ENCODE results near the gene LSMEM2. TPM values are rescaled to one million over a fixed set of nuclear protein-coding genes. Genes with fewer than 3 reads are reported as not detected.

Gene LSMEM2
- total RNA-seq, 3 donors from 2014 or later (not counting 1 experiment from before 2014, with no cell fraction given), result not detected

DNA sequence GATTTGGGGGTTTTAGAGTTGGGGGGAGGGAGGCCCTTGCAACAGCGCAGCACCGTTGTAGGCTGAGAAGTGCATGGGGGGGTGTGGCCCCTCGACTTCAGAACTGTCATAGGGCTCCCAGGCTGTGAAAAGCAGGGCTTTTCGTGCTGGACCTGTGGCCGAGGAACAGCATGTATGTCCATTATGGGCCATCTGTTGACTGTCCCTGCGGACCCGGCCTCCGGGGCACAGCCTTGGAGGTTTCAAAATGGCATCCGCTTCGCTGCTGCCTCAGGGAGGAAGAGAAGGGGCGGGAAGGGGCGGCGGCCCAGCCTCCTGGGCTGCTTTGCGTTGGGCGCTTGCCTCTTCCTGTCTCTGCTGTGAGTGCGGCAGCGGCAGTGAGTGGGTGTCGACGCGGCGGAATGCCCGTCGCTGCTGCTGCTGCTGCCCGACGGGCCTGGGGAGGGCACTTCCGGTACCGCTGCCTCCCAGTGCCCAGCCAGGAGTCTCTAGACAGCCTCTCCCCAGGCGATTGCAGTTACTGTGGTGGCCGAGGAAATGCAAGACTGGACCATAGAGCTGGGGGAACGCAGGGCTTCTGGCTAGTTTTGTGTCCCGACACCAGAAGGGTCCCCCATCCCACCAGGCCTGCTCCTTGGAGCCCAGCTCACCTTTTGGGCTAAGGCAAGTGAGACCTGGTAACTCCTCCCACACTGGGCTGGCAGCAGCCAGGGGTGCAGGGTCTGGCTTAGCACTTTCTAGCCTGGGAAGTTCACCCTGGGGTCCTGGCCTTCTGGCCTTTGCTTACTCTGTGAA lies 40.9 kb upstream of the LSMEM2 start:
- intact Hi-C loops (cut with micrococcal nuclease), result loop anchor here (1.0 kb wide), 2 partner anchors 8 to 61 kb away; partner anchors contain the start of genes HYAL3 and NAA80
- peaks cover 70% of the 10 kb centered on the region for H3K4me1 ChIP-seq (ENCODE audit: control insufficient read depth, insufficient read depth, low read length)
- no peaks in the 10 kb centered on the region for H3K9me3 Mint-ChIP-seq
- 1% methylated on average over 31 of the region's 31 CpGs for WGBS (ENCODE audit: insufficient coverage)
- H3K36me3 ChIP-seq (ENCODE audit: control insufficient read depth, insufficient read depth, low read length), result peaks cover 17% of the 10 kb centered on the region
- H3K4me3 ChIP-seq (ENCODE audit: low read length), result peak overlapping the region; percentile 96
- TF ChIP-seq, protein P1, sequence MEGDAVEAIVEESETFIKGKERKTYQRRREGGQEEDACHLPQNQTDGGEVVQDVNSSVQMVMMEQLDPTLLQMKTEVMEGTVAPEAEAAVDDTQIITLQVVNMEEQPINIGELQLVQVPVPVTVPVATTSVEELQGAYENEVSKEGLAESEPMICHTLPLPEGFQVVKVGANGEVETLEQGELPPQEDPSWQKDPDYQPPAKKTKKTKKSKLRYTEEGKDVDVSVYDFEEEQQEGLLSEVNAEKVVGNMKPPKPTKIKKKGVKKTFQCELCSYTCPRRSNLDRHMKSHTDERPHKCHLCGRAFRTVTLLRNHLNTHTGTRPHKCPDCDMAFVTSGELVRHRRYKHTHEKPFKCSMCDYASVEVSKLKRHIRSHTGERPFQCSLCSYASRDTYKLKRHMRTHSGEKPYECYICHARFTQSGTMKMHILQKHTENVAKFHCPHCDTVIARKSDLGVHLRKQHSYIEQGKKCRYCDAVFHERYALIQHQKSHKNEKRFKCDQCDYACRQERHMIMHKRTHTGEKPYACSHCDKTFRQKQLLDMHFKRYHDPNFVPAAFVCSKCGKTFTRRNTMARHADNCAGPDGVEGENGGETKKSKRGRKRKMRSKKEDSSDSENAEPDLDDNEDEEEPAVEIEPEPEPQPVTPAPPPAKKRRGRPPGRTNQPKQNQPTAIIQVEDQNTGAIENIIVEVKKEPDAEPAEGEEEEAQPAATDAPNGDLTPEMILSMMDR (IDR thresholded peaks at IDR 0.05), result no peak
- H3K9me3 ChIP-seq (ENCODE audit: control insufficient read depth, insufficient read depth, low read length), result no peaks in the 10 kb centered on the region
- peak; percentile 54 to 64 (median 55) for ATAC-seq
- peak overlapping the region; percentile 98 for H3K4me3 Mint-ChIP-seq
- H3K4me1 Mint-ChIP-seq, result peaks cover 49 to 68% of the 10 kb centered on the region in 2 donors
- H3K27me3 Mint-ChIP-seq (ENCODE audit: low read depth in 2 of 2), result no peaks in the 10 kb centered on the region
- no peaks in the 10 kb centered on the region for H3K36me3 Mint-ChIP-seq
- peak overlapping the region; percentile 95 to 96 for H3K27ac Mint-ChIP-seq
- DNase-seq, result peak; percentile 80 to 92
- H3K27ac ChIP-seq (ENCODE audit: low read length), result peak overlapping the region; percentile 87
- no peaks in the 10 kb centered on the region for H3K27me3 ChIP-seq (ENCODE audit: control insufficient read depth, insufficient read depth, low read length)

DNA sequence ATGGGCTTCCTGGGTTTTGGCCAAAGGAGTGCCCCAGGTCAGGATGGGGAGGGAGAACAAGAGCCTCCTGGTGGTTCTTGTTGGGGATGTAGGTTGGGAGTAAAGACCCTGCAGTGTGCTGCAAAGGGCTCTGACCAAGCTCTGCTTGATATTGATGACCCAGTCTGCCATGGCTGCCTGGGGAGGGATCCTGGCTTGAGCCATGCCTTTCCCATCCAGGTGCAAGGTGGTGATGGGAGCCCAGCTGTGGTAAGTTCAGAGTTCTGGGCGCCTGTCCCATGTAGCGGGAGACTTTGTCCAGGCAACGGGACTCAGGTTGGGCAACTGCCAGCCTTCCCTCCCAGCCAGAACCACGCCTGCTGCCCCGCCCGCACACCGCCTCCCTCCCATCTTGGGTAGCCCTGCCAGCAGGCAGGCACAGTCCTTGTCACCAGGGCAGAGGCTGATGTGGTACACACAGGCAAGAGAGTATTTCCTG lies 40.3 kb upstream of the LSMEM2 start:
- no peaks in the 10 kb centered on the region for H3K36me3 Mint-ChIP-seq
- peaks cover 54 to 74% of the 10 kb centered on the region in 2 donors for H3K4me1 Mint-ChIP-seq
- Histone ChIP-seq H3K4me1 (ENCODE audit: control insufficient read depth, insufficient read depth, low read length) (peaks cover 77% of the 10 kb centered on the region), H3K27me3 (ENCODE audit: control insufficient read depth, insufficient read depth, low read length) (no peaks in the 10 kb centered on the region), H3K36me3 (ENCODE audit: control insufficient read depth, insufficient read depth, low read length) (peaks cover 20% of the 10 kb centered on the region), H3K9me3 (ENCODE audit: control insufficient read depth, insufficient read depth, low read length) (no peaks in the 10 kb centered on the region), H3K27ac (ENCODE audit: low read length) (peak overlapping the region; percentile 87), H3K4me3 (ENCODE audit: low read length) (peak overlapping the region; percentile 96)
- DNase-seq, result peak in 1 of 2 donors; percentile 37
- 67% methylated on average over 7 of the region's 7 CpGs for WGBS (ENCODE audit: insufficient coverage)
- intact Hi-C loops (cut with micrococcal nuclease), result loop anchor here (1.0 kb wide), 2 partner anchors 8 to 61 kb away; partner anchors contain the start of genes HYAL3 and NAA80
- no peak for ATAC-seq
- H3K27me3 Mint-ChIP-seq (ENCODE audit: low read depth in 2 of 2), result no peaks in the 10 kb centered on the region
- TF ChIP-seq, protein P1 (IDR thresholded peaks at IDR 0.05), result no peak
- H3K27ac Mint-ChIP-seq, result peak overlapping the region; percentile 95 to 96
- H3K9me3 Mint-ChIP-seq, result no peaks in the 10 kb centered on the region
- H3K4me3 Mint-ChIP-seq, result peak overlapping the region; percentile 98

DNA sequence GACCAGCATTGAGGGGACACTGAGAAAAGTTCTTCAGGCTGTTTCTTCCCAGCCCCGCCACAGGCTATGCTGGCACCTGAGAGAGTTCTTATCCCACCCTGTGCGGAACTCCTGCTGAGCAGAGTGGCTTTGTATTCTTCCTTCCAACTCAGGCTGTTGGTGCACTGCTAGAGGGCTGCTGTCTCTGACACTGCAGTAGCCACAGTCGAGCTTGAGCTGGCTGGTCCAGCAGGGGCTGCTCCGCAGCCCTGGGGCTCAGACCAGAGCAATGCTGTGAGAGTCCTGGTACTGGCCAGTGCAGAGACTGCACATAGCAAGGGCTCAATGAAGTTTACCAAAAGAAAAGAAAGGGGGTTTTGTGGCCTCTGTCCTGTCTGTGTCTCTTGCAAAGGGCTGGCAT lies 39.2 kb upstream of the LSMEM2 start:
- ATAC-seq (no peak), DNase-seq (no peak)
- H3K4me1 Mint-ChIP-seq, result peaks cover 62 to 82% of the 10 kb centered on the region in 2 donors
- Histone ChIP-seq H3K4me1 (ENCODE audit: control insufficient read depth, insufficient read depth, low read length) (peaks cover 86% of the 10 kb centered on the region), H3K36me3 (ENCODE audit: control insufficient read depth, insufficient read depth, low read length) (peaks cover 23% of the 10 kb centered on the region), H3K4me3 (ENCODE audit: low read length) (no peak overlapping the region), H3K9me3 (ENCODE audit: control insufficient read depth, insufficient read depth, low read length) (no peaks in the 10 kb centered on the region), H3K27ac (ENCODE audit: low read length) (peak overlapping the region; percentile 87), H3K27me3 (ENCODE audit: control insufficient read depth, insufficient read depth, low read length) (no peaks in the 10 kb centered on the region)
- no peaks in the 10 kb centered on the region for H3K9me3 Mint-ChIP-seq
- H3K27ac Mint-ChIP-seq, result peak overlapping the region; percentile 95 to 96
- H3K36me3 Mint-ChIP-seq, result no peaks in the 10 kb centered on the region
- TF ChIP-seq, protein P1 (IDR thresholded peaks at IDR 0.05), result no peak
- peak overlapping the region; percentile 68 for H3K4me3 Mint-ChIP-seq
- 85% methylated on average over 4 of the region's 4 CpGs for WGBS (ENCODE audit: insufficient coverage)
- intact Hi-C loops (cut with micrococcal nuclease), result no loop called here
- H3K27me3 Mint-ChIP-seq (ENCODE audit: low read depth in 2 of 2), result no peaks in the 10 kb centered on the region

Measured in natural killer cell (primary cell).